Endothelial cell of umbilical vein (primary cell): Measurements from ENCODE around the gene STAP1. TPM values are rescaled to one million over a fixed set of nuclear protein-coding genes. Genes with fewer than 3 reads are reported as not detected.

Experiments used
- BruUV-seq: library from RNA; stranded (reverse); fragments of 400-500 nt; replicated peaks from 2 replicates; lab custom pipeline; 2021; lab: Mats Ljungman, UMichigan
- CTCF ChIA-PET: fragments of 300-600, 350-600 bp; sonication (Branson Sonifier 250); formaldehyde crosslinking; loops from one replicate; lab custom pipeline; 2021; ENCODE audit warnings: antibody characterized with exemption, inconsistent platforms; lab: Charles Lee
- POLR2A ChIA-PET: fragments of 300-600, 350-600 bp; sonication (Branson Sonifier 250); formaldehyde crosslinking; loops from one replicate; lab custom pipeline; 2021; ENCODE audit warnings: antibody characterized with exemption, inconsistent platforms; lab: Charles Lee
- DNase-seq: peaks from one replicate; pipeline ENCODE4 v3.0.0-alpha.2; 2011; ENCODE audit warnings: low read depth, low spot score
- FAIRE-seq: peaks from 2 replicates; lab custom pipeline; 2011; peaks lifted over from hg19 to GRCh38; lab: Jason Lieb, UNC
- H2AFZ ChIP-seq: 2 replicates; pipeline ENCODE4 v1.6.0; 2012; ENCODE audit warnings: low read depth, low read length, control low read depth, inconsistent platforms
- H3K27ac ChIP-seq: 2 replicates; pipeline ENCODE4 v1.5.1; 2011; ENCODE audit warnings: low read depth, mild to moderate bottlenecking, control low read depth, low read length, moderate library complexity; ENCODE audit not compliant: insufficient read depth
- H3K27me3 ChIP-seq, 2 experiments: 2 replicates each; pipeline versions ENCODE4 v1.6.0 to v1.6.1; 2011; ENCODE audit warnings: low read length in 2 of 2, mixed read lengths in 1 of 2; ENCODE audit not compliant: control insufficient read depth in 2 of 2, insufficient read depth in 2 of 2
- H3K36me3 ChIP-seq, 2 experiments: 2 replicates in 1 of 2; 3 replicates in 1 of 2; pipeline ENCODE4 v1.5.1; 2011; ENCODE audit warnings: low read length in 2 of 2, mild to moderate bottlenecking in 1 of 2, moderate library complexity in 1 of 2; ENCODE audit not compliant: control insufficient read depth in 2 of 2, insufficient read depth in 2 of 2; ENCODE audit errors: extremely low read depth in 1 of 2
- H3K4me1 ChIP-seq: 3 replicates; pipeline ENCODE4 v1.5.1; 2011; ENCODE audit warnings: mild to moderate bottlenecking, low read length; ENCODE audit not compliant: control insufficient read depth, insufficient read depth; ENCODE audit errors: extremely low read depth
- H3K4me2 ChIP-seq: 2 replicates; pipeline ENCODE4 v1.6.1; 2011; ENCODE audit warnings: low read length, control low read depth, mixed read lengths; ENCODE audit not compliant: insufficient read depth
- H3K4me3 ChIP-seq, 3 experiments: fragments of 200-600 bp in 1 of 3; sonication (generic), shearing (Covaris generic) in 1 of 3; replicated peaks in 1 of 3; 2 replicates each; pipeline ENCODE4 v1.5.1; 2011 to 2016; ENCODE audit warnings: control low read depth in 3 of 3, low read length in 3 of 3, mild to moderate bottlenecking in 2 of 3, inconsistent platforms in 1 of 3, low read depth in 1 of 3, moderate library complexity in 1 of 3; ENCODE audit not compliant: insufficient read depth in 1 of 3
- H3K79me2 ChIP-seq: 2 replicates; pipeline ENCODE4 v1.6.0; 2012; ENCODE audit warnings: low read length, inconsistent platforms; ENCODE audit not compliant: control insufficient read depth, insufficient read depth
- H3K9ac ChIP-seq: replicated peaks from 2 replicates; pipeline ENCODE3; 2011; ENCODE audit warnings: low read length, control low read depth; ENCODE audit not compliant: insufficient read depth; ENCODE audit errors: extremely low read depth
- H3K9me1 ChIP-seq: replicated peaks from 3 replicates; pipeline ENCODE4 v1.6.0; 2011; ENCODE audit warnings: mild to moderate bottlenecking, low read length; ENCODE audit not compliant: control insufficient read depth, insufficient read depth; ENCODE audit errors: extremely low read depth
- H3K9me3 ChIP-seq: replicated peaks from 2 replicates; pipeline ENCODE4 v1.5.1; 2012; ENCODE audit warnings: low read length, inconsistent platforms; ENCODE audit not compliant: control insufficient read depth, insufficient read depth
- H4K20me1 ChIP-seq: replicated peaks from 2 replicates; pipeline ENCODE3; 2011; ENCODE audit warnings: mild to moderate bottlenecking, low read length; ENCODE audit not compliant: control insufficient read depth, insufficient read depth; ENCODE audit errors: extremely low read depth
- CTCF ChIP-seq, 2 donors: IDR thresholded peaks; 1 replicate in 1 of 2; 2 replicates in 1 of 2; pipeline ENCODE4 v1.5.1; 2011; ENCODE audit warnings: low read length in 2 of 2, mild to moderate bottlenecking in 2 of 2, moderate library complexity in 2 of 2, control low read depth in 1 of 2, inconsistent platforms in 1 of 2, low read depth in 1 of 2; ENCODE audit not compliant: insufficient read depth in 1 of 2; ENCODE audit errors: extremely low read depth in 1 of 2
- EZH2 ChIP-seq: IDR thresholded peaks from 2 replicates; pipeline ENCODE4 v1.6.1; 2012; ENCODE audit warnings: borderline replicate concordance, low read depth, mild to moderate bottlenecking, moderate library complexity, low read length, inconsistent platforms; ENCODE audit not compliant: severe bottlenecking
- FOS ChIP-seq: IDR thresholded peaks from 2 replicates; pipeline ENCODE4 v1.6.1; 2011; ENCODE audit warnings: mild to moderate bottlenecking, low read length, moderate library complexity, borderline replicate concordance; ENCODE audit not compliant: insufficient read depth
- GATA2 ChIP-seq: IDR thresholded peaks from 2 replicates; pipeline ENCODE4 v1.7.0; 2011; ENCODE audit warnings: low read depth, mild to moderate bottlenecking, moderate library complexity, mixed read lengths, low read length; ENCODE audit not compliant: insufficient read length, insufficient read depth
- JUN ChIP-seq: IDR thresholded peaks from 2 replicates; pipeline ENCODE4 v1.6.1; 2011; ENCODE audit warnings: borderline replicate concordance, low read depth; ENCODE audit not compliant: insufficient read length, insufficient read depth
- MAX ChIP-seq: IDR thresholded peaks from 2 replicates; pipeline ENCODE4 v1.6.1; 2011; ENCODE audit not compliant: insufficient read depth, insufficient read length
- MYC ChIP-seq: IDR thresholded peaks from one replicate; pipeline ENCODE4 v1.6.1; 2011; ENCODE audit warnings: mild to moderate bottlenecking, low read depth, low read length
- POLR2A ChIP-seq: IDR thresholded peaks from 2 replicates; pipeline ENCODE4 v1.6.1; 2012; ENCODE audit warnings: low read depth, mild to moderate bottlenecking, control low read depth, low read length
- POLR2AphosphoS5 ChIP-seq: IDR thresholded peaks from 2 replicates; pipeline ENCODE4 v1.6.1; 2012; ENCODE audit warnings: low read depth, mild to moderate bottlenecking, control low read depth, low read length, moderate library complexity; ENCODE audit not compliant: insufficient read depth
- dilution Hi-C: fragments of 300-500 bp; cut with MboI; formaldehyde crosslinking; loops from one replicate; pipeline ENCODE4 v1.15.0; 2019; ENCODE audit warnings: low sequenced_read_pairs; ENCODE audit not compliant: extremely low pct_ligation_motif_present
- intact Hi-C: fragments of 100-400 bp; cut with micrococcal nuclease; formaldehyde crosslinking; loops from one replicate; pipeline ENCODE4 v1.10.0; 2022
- polyA plus RNA-seq, 4 experiments: library from polyadenylated mRNA; depleted of rRNA in 3 of 4; stranded (reverse) in 3 of 4; unstranded in 1 of 4; fragments of >200 nt; gene quantifications; 2 replicates each; pipeline versions ENCODE4 v1.2.1 to v1.2.3, GENCODE V29; 2011 to 2012; ENCODE audit warnings: missing spikeins in 1 of 4
- total RNA-seq: library from RNA; stranded (reverse); gene quantifications from 2 replicates; pipeline ENCODE4 v1.2.3, GENCODE V29; 2021

STAP1 gene
- total and polyA plus RNA-seq, 2 donors (not counting 3 experiments of a cell fraction or from before 2014, with no cell fraction given) = not detected

DNA sequence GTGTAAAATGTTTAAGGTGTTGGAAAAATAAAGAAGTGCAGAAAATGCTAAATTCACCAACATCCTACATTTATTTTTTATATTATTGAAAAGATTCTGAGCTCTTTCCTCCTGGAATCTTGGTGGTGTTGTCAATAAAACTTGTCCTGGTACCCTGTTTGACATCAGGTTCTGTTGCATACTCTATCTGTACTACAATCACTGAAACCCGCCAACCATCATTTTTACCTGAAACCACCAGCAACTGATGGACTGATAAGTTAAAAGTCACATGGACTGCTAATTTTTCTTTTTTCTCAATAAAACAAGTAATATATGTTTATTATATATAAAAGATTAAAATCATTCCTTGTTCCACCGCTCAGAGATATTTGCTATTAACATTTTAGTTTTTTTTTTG, 23.4 kb downstream of the STAP1 start:
- H2AFZ ChIP-seq = no peak overlapping the region
- dilution Hi-C loops = no loop called here
- H3K9me3 ChIP-seq = no peaks in the 10 kb centered on the region
- intact Hi-C loops = no loop called here
- TF ChIP-seq FOS (no peak), MAX (no peak), JUN (no peak), POLR2AphosphoS5 (no peak), POLR2A (no peak), MYC (no peak), GATA2 (no peak), EZH2 (no peak), CTCF (IDR thresholded peaks at IDR 0.05; ENCODE audit: extremely low read depth in 1 of 2, insufficient read depth in 1 of 2, low read depth in 1 of 2, low read length in 2 of 2) (no peak)
- H3K36me3 ChIP-seq = no peaks in the 10 kb centered on the region
- H3K9ac ChIP-seq = no peak overlapping the region
- no TSS peak for BruUV-seq
- ChIA-PET POLR2A (no interaction called here), CTCF (no interaction called here)
- no peaks in the 10 kb centered on the region for H4K20me1 ChIP-seq
- H3K79me2 ChIP-seq = no peaks in the 10 kb centered on the region
- H3K27ac ChIP-seq = no peak overlapping the region
- no peak overlapping the region for H3K4me2 ChIP-seq
- H3K4me3 ChIP-seq = no peak overlapping the region
- no peaks in the 10 kb centered on the region for H3K4me1 ChIP-seq
- no peaks in the 10 kb centered on the region for H3K9me1 ChIP-seq
- H3K27me3 ChIP-seq = no peaks in the 10 kb centered on the region
- FAIRE-seq (no peak), DNase-seq (no peak)
